ENCODE data around the gene TMEM164. TPM values are rescaled to one million over a fixed set of nuclear protein-coding genes. Genes with fewer than 3 reads are reported as not detected.

The TMEM164 gene
- total RNA-seq, 1 donor from 2014 or later, result 48.3 TPM

- Histone ChIP-seq H3K27me3 (ENCODE audit: low read depth) (no peaks in the 10 kb centered on the region), H3K4me1 (peaks cover 18% of the 10 kb centered on the region), H3K27ac (replicated peaks) (peak overlapping the region; percentile 70), H3K4me3 (no peak overlapping the region), H3K36me3 (no peaks in the 10 kb centered on the region), H3K9me3 (replicated peaks) (no peaks in the 10 kb centered on the region)
- TF ChIP-seq CTCF (IDR thresholded peaks at IDR 0.05; ENCODE audit: borderline replicate concordance), result no peak
- DNase-seq, result no peak
- intact Hi-C loops (cut with micrococcal nuclease), result no loop called here
These were observed 60.0 kb downstream of the TMEM164 start for GRCh38 chrX:110062919-110063318.

GRCh38 chrX:110066488-110067225 lies 63.7 kb downstream of the TMEM164 start:
- Histone ChIP-seq H3K27me3 (ENCODE audit: low read depth) (no peaks in the 10 kb centered on the region), H3K27ac (replicated peaks) (peak overlapping the region; percentile 72)

GRCh38 chrX:110070970-110071369 lies 68.1 kb downstream of the TMEM164 start:
- no peak for TF ChIP-seq CTCF (IDR thresholded peaks at IDR 0.05; ENCODE audit: borderline replicate concordance)
- intact Hi-C loops (cut with micrococcal nuclease), result no loop called here
- peaks cover 14% of the 10 kb centered on the region for H3K4me1 ChIP-seq
- H3K36me3 ChIP-seq, result peaks cover 7% of the 10 kb centered on the region
- no peaks in the 10 kb centered on the region for H3K27me3 ChIP-seq (ENCODE audit: low read depth)
- no peak overlapping the region for H3K27ac ChIP-seq (replicated peaks)
- H3K9me3 ChIP-seq (replicated peaks), result peaks cover 11% of the 10 kb centered on the region
- DNase-seq, result no peak
- H3K4me3 ChIP-seq, result no peak overlapping the region

More at GRCh38 chrX:110066488-110067225, 63.7 kb downstream of the TMEM164 start:
- Histone ChIP-seq H3K9me3 (replicated peaks) (no peaks in the 10 kb centered on the region), H3K4me3 (no peak overlapping the region), H3K4me1 (peaks cover 18% of the 10 kb centered on the region), H3K36me3 (no peaks in the 10 kb centered on the region)
- no peak for DNase-seq
- intact Hi-C loops (cut with micrococcal nuclease), result no loop called here
- TF ChIP-seq CTCF (IDR thresholded peaks at IDR 0.05; ENCODE audit: borderline replicate concordance), result no peak

- TF ChIP-seq CTCF (IDR thresholded peaks at IDR 0.05; ENCODE audit: borderline replicate concordance), result no peak
- Histone ChIP-seq H3K27ac (replicated peaks) (peak overlapping the region; percentile 81), H3K36me3 (no peaks in the 10 kb centered on the region), H3K4me3 (no peak overlapping the region), H3K4me1 (peaks cover 30% of the 10 kb centered on the region), H3K9me3 (replicated peaks) (no peaks in the 10 kb centered on the region), H3K27me3 (ENCODE audit: low read depth) (no peaks in the 10 kb centered on the region)
- no peak for DNase-seq
- intact Hi-C loops (cut with micrococcal nuclease), result no loop called here
These were observed 78.4 kb downstream of the TMEM164 start for GRCh38 chrX:110081320-110081719.

- peaks cover 34% of the 10 kb centered on the region for H3K4me1 ChIP-seq
- no peak for TF ChIP-seq CTCF (IDR thresholded peaks at IDR 0.05; ENCODE audit: borderline replicate concordance)
- H3K9me3 ChIP-seq (replicated peaks), result no peaks in the 10 kb centered on the region
- no peak overlapping the region for H3K4me3 ChIP-seq
- H3K36me3 ChIP-seq, result no peaks in the 10 kb centered on the region
- peak overlapping the region; percentile 81 for H3K27ac ChIP-seq (replicated peaks)
- no peaks in the 10 kb centered on the region for H3K27me3 ChIP-seq (ENCODE audit: low read depth)
- intact Hi-C loops (cut with micrococcal nuclease), result no loop called here
- peak; percentile 56 for DNase-seq
These were observed 78.8 kb downstream of the TMEM164 start for GRCh38 chrX:110081740-110082139.

Data from left ventricle myocardium inferior (tissue), 1 donor.